Mesothelial cell of epicardium (in vitro differentiated cells): Measurements from ENCODE around the gene TRIP13. TPM values are rescaled to one million over a fixed set of nuclear protein-coding genes. Genes with fewer than 3 reads are reported as not detected.
"Not testable (repeated sequence)": the region's sequence is repeated elsewhere in the genome, so short reads cannot be mapped to it uniquely, and the experiment has no call there.

ENCODE experiments used
- DNase-seq, 2 experiments: peaks; one replicate each; pipeline ENCODE4 v3.0.0; 2021; ENCODE audit warnings: low spot score in 2 of 2; ENCODE audit not compliant: unreplicated experiment in 2 of 2
- H3K27ac Mint-ChIP-seq: 2 replicates; pipeline ENCODE4 v1.8.0; 2021; ENCODE audit warnings: mixed read lengths
- H3K27me3 Mint-ChIP-seq: 2 replicates; pipeline ENCODE4 v1.8.0; 2021; ENCODE audit warnings: low read depth, mixed read lengths
- H3K36me3 Mint-ChIP-seq: 2 replicates; pipeline ENCODE4 v1.8.0; 2021; ENCODE audit warnings: mixed read lengths
- H3K4me1 Mint-ChIP-seq: 2 replicates; pipeline ENCODE4 v1.8.0; 2021; ENCODE audit warnings: mixed read lengths
- H3K4me3 Mint-ChIP-seq: 2 replicates; pipeline ENCODE4 v1.8.0; 2021; ENCODE audit warnings: mild to moderate bottlenecking, moderate library complexity, mixed read lengths
- H3K9me3 Mint-ChIP-seq: 2 replicates; pipeline ENCODE4 v1.8.0; 2021; ENCODE audit warnings: mixed read lengths
- total RNA-seq: library from RNA; stranded (reverse); gene quantifications from 3 replicates; pipeline ENCODE4 v1.2.1, GENCODE V29; 2021
- TF ChIP-seq, protein P1 (sequence below): fragments of 200-600 bp; sonication (generic); IDR thresholded peaks from one replicate; pipeline ENCODE4 v1.5.0; 2021; ENCODE audit warnings: antibody characterized with exemption; ENCODE audit not compliant: unreplicated experiment

Gene TRIP13
- total RNA-seq, 1 donor from 2014 or later, result 9.9 TPM

DNA sequence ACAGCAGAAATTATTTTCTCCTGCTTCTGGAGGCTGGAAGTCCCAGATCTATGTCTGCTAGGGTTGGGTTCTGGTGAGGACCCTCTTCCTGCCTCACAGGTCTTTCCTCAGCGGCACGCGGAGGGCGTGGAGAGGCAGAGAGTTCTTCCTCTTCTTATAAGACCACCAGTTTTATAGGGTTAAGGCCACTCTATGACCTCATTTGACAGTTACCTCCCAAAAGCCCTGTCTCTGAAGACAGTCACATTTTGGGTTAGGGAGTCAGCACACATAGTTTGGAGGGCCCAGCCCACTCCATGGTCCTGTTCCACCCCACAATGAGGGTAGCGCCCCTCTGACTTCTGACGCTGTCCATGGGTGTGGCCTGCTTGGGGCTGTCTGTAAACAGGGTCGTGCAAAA is 46.7 kb downstream of the TRIP13 start:
- Mint-ChIP-seq H3K4me3 (no peak overlapping the region), H3K9me3 (peaks cover 11% of the 10 kb centered on the region), H3K36me3 (no peaks in the 10 kb centered on the region), H3K27ac (no peak overlapping the region), H3K4me1 (peaks cover 12% of the 10 kb centered on the region), H3K27me3 (peaks cover 61% of the 10 kb centered on the region)
- no peak for DNase-seq
- TF ChIP-seq, protein P1, sequence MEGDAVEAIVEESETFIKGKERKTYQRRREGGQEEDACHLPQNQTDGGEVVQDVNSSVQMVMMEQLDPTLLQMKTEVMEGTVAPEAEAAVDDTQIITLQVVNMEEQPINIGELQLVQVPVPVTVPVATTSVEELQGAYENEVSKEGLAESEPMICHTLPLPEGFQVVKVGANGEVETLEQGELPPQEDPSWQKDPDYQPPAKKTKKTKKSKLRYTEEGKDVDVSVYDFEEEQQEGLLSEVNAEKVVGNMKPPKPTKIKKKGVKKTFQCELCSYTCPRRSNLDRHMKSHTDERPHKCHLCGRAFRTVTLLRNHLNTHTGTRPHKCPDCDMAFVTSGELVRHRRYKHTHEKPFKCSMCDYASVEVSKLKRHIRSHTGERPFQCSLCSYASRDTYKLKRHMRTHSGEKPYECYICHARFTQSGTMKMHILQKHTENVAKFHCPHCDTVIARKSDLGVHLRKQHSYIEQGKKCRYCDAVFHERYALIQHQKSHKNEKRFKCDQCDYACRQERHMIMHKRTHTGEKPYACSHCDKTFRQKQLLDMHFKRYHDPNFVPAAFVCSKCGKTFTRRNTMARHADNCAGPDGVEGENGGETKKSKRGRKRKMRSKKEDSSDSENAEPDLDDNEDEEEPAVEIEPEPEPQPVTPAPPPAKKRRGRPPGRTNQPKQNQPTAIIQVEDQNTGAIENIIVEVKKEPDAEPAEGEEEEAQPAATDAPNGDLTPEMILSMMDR, result no peak

DNA sequence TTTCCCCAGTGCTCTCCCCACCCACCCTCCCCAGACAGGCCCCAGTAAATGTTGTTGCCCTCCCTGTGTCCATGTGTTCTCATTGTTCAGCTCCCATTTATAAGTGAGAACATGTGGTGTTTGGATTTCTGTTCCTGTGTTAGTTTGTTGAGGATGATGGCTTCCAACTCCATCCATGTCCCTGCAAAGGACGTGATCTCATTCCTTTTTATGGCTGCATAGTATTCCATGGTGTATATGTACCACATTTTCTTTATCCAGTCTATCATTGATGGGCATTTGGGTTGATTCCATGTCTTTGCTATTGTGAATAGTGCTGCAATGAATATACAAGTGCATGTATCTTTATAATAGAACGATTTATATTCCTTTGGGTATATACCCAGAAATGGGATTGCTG is 48.1 kb downstream of the TRIP13 start:
- Mint-ChIP-seq H3K4me1 (peaks cover 12% of the 10 kb centered on the region), H3K9me3 (peaks cover 11% of the 10 kb centered on the region), H3K27me3 (peaks cover 68% of the 10 kb centered on the region)
- DNase-seq, H3K36me3 Mint-ChIP-seq, H3K4me3 Mint-ChIP-seq, H3K27ac Mint-ChIP-seq: not testable (repeated sequence)

DNA sequence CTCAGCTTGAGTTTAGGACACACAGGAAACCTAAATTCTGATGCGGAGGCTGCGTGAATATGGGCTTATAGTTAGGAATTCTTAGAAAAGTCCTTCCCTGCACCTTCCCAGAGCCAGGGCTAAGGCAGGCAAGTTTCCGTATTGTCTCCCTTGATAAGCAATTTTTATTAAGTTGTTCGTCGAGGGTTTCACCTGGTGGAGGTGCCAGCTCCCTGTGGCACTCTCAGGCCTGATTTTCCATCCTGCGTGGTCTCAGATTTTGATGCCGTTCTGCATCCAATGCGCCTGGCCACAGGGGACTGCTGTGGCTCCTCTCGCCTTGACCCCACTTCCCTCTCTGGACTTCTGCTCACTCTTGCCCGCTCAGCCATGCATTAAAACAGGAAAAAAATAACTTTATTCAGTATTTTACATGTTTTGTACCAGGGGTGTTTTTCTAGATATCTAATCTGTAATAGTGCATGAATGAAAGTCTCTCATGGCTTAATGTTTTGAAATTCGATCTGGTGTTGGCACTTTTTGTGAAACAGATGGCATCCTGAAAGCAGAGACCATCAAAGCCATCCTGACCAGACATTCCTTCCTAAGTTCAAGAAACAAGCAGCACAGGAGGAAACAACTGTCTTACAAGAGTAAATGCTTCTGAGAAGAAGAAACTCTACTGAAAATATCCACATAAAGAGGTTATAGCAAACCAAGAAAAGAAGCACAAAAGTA is 50.7 kb downstream of the TRIP13 start:
- no peak overlapping the region for H3K4me3 Mint-ChIP-seq
- TF ChIP-seq, protein P1, result no peak

DNA sequence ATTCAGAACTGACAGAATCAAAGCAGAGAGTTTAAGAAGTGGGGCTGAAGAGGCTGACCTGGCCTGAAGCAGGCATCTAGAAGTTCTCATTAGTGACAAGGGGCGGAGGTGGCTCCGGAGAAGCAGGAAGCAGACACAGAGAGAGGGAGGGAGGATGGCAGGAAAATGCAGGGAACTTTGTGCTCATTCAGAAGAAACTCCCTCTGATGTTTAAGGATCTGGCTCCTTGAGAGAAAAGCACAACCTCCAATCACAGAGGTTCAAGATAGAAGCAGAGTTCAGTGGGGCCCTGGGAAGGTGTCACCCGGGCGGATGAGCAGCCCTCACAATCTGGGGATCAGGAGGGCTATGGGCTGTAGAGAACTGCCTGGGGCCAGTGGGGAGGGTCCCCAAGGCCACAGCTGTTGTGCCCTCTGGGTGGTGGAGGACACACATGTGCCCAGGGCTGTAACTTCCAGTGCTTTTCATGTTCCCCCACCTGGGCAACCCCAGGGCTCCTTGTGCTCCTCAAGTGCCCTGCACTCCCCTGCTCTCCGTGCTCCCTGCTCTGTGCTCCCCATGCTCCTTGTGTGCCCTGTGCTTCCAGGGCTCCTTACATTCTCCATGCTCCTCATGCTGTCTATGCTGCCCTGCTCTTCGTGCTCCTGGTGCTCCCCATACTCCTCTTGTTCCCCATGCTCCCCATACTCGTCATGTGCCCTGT is 51.4 kb downstream of the TRIP13 start:
- Mint-ChIP-seq H3K27me3 (peaks cover 62% of the 10 kb centered on the region), H3K9me3 (peaks cover 11% of the 10 kb centered on the region), H3K36me3 (no peaks in the 10 kb centered on the region), H3K27ac (peak overlapping the region; percentile 62), H3K4me3 (no peak overlapping the region), H3K4me1 (peaks cover 24% of the 10 kb centered on the region)
- DNase-seq, result peak in 1 of 2 experiments; percentile 36
- TF ChIP-seq, protein P1, result no peak

More for the DNA sequence above, 50.7 kb downstream of the TRIP13 start:
- Mint-ChIP-seq H3K27ac (peak overlapping the region; percentile 62), H3K36me3 (no peaks in the 10 kb centered on the region), H3K4me1 (peaks cover 27% of the 10 kb centered on the region), H3K9me3 (peaks cover 11% of the 10 kb centered on the region), H3K27me3 (peaks cover 67% of the 10 kb centered on the region)
- DNase-seq, result peak in 1 of 2 experiments; percentile 22

DNA sequence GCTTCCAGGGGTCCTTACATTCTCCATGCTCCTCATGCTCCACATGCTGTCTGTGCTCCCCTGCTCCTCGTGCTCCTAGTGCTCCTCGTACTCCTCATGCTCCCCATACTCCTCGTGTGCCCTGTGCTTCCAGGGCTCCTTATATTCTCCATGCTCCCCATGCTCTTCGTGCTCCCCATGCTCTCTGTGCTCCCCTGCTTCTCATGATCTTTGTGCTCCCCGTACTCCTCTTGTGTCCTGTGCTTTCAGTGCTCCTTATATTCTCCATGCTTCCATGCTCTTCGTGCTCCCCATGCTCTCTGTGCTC is 51.9 kb downstream of the TRIP13 start:
- Mint-ChIP-seq H3K27ac (peak overlapping the region; percentile 40), H3K9me3 (peaks cover 11% of the 10 kb centered on the region), H3K4me3 (no peak overlapping the region), H3K4me1 (peaks cover 24% of the 10 kb centered on the region), H3K27me3 (peaks cover 58% of the 10 kb centered on the region), H3K36me3 (no peaks in the 10 kb centered on the region)
- TF ChIP-seq, protein P1, result no peak
- no peak for DNase-seq

DNA sequence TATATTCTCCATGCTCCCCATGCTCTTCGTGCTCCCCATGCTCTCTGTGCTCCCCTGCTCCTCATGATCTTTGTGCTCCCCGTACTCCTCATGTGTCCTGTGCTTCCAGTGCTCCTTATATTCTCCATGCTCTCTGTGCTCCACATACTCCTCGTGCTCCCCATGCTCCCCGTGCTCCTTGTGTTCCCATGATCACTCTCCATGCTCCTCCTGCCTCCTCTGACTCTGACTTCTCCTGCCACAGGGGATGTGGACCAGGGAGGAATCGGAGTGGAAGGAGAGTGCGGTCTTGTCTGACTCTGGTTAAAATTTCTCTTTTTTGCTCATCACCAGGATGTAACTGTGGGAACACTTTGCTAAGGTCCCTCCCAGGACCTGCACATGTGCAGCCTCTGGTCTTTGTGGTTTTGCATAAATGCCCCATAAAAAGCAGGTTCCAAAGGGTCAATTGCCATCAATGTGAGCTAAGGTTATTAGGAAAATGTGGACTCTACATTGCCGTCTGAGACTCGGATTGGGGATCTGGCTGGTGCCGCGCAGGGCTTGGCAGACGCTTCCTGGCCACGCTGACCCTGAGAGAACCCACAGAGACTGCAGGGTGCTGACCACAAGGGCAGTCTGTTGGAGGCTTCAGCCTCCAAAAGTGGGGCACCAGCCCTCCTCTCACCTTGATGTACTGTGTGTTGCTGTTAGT is 52.5 kb downstream of the TRIP13 start:
- peak in 1 of 2 experiments; percentile 33 for DNase-seq
- peaks cover 17% of the 10 kb centered on the region for H3K9me3 Mint-ChIP-seq
- no peak overlapping the region for H3K27ac Mint-ChIP-seq
- TF ChIP-seq, protein P1, result no peak
- H3K4me1 Mint-ChIP-seq, result peaks cover 24% of the 10 kb centered on the region
- H3K27me3 Mint-ChIP-seq, result peaks cover 56% of the 10 kb centered on the region
- H3K36me3 Mint-ChIP-seq, result peaks cover under 1% of the 10 kb centered on the region
- no peak overlapping the region for H3K4me3 Mint-ChIP-seq
